ENCODE measurements around the gene FAN1.

The FAN1 gene

DNA sequence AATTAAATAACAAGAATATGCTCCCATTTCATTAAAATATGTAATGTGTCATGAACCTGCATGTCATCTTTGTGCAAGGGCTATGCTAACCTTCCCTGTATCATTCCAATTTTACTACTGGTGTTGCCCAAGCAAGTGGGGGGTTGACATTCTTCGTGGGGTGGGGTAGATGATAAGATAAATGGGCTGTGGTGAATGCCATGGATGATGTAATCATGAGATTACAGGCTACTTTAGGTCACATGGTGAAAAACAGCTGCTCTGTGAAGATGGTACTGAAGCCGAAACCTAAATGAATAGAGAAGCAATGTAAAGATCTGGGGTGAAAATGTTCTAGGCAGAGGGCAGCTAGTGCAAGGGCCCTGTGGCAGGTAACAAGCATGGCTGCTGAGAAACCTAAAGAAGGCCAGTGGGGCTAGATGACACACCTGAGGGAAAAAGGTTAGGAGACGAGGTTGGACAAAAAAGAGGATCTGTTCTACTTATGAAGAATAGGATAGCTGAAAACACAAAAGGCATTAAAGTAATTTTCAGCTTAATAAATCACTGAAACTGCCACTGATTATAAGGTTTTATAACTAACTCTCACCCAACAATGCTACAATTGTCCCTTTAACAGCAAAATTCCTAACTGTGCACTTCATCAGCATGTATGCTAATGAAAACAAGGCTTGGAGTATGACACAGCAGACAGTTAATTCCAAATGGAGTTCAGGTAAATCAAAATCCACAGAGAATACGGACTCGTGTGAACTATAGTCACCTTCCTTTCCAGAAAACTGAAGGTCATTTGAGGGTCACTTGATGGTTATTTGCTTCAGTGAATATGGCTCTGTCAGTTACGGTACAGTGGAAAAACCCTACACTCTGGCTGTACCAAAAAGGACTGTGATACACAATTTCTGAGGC is 52.8 kb downstream of the FAN1 start:
- no peak for DNase-seq (ENCODE audit: low read depth in 2 of 2)

DNA sequence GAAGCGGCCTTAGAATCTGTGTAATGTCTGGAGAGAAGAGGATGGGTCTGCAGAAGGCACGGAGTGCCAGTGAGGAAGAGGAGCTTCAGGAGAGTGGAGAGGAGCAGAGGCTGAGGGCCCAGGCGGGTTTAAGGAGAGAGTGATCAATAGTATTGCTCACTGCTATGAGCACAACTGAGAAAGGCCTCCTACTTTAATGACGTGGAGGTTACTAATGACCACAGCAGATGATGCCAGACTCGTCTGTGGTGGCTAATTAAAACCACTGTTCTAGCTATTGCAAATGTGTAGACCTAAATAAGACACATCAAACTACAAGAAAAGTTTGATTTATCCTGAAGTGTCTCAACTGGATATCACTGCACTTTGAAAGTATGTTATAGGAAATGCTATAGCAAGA is 54.5 kb downstream of the FAN1 start:
- no peak for DNase-seq (ENCODE audit: low read depth in 2 of 2)

DNA sequence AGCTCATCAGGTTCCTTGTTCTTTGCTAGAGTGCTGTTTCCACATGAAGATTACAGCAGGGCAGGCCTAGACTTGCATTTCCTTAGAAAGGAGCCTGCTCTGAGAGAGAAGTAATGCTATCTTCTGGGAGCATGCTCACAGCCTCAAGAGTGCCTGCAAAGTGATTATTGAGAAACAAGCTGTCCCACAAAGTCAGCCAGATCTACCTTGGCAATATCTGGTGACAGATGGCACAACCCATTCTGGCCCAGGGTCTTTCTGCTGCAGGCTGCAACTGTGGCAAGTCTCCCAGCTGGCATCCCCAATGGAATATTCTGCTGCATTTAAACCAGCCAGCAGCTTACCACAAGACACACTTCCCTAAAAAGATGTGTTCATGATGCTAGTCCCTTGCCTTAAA is 58.4 kb downstream of the FAN1 start:
- DNase-seq (ENCODE audit: low read depth in 2 of 2): no peak

DNA sequence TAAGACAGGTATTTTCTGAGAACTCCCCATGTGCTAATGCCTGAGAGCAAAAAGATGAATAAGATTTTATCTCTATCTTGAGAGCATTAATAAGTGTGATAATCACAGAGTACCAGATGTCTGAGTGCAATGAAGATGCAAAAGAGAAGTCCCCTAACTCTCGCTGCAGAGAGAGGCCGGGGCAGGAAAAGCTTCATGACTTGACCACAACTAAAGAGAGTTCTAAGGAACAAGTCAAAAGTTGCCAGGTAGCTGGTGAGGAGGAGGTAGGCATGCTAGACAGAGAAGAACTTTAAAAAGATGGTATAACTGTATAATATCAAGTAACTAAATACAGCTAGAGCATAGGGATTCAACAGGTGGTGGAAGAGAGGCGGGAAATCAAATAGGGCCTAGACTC is 58.9 kb downstream of the FAN1 start:
- no peak for DNase-seq (ENCODE audit: low read depth in 2 of 2)

DNA sequence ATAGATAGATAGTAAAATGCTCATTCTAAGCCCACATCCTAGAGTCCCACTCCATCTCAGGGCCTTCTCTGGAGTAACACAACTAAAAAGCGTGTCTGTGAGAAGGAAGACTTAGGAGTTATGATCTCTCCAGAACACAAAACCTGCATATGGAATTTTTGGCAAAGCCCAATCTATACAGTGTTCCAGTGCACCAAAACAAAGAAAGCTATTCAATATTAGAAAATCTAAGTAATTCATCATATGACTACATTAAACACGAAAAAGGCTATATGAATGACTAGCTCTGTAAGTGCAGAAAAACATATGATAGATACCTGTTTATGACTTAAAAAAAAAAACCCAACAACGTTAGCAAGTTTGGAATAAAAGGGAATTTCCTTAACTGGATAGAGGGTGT is 60.0 kb downstream of the FAN1 start:
- no peak for DNase-seq (ENCODE audit: low read depth in 2 of 2)

DNA sequence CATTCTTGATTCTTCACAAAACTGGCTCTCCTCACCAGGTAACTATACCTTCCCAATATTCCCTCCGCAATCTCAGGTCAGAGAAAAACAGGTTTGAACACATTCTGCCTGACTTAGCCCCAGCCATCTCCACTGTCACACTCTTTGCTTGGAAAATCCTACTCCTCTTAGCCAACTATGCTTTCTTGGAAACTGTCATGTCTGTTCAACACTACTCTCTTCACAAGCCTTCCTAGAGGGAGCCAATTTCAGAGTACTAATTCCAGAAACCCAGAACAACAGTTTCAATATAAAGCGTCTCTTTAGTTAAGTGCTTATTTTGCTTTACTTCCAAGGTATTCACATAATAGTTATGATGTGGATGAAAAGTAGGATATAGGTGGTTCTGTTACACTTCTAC is 66.0 kb downstream of the FAN1 start:
- DNase-seq (ENCODE audit: low read depth in 2 of 2): no peak

DNA sequence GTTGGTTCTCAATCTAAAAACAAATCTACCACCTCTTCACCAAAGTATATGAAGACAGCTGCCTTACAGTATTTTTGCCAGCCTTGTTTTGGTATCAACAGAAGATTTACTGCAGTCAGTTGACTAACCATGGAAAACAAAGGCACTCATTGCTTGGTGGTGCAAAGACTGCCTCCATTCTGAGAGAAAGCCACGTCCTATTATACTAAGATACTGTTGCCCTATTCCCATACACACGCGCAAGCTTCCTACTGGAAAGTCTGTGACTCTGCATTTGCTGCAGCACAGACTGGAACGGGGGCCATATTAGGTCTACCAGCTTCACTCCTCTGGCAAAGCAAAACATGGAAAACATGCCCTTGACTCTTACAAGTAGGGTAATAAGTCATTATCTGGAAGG is 69.7 kb downstream of the FAN1 start:
- no peak for DNase-seq (ENCODE audit: low read depth in 2 of 2)

DNA sequence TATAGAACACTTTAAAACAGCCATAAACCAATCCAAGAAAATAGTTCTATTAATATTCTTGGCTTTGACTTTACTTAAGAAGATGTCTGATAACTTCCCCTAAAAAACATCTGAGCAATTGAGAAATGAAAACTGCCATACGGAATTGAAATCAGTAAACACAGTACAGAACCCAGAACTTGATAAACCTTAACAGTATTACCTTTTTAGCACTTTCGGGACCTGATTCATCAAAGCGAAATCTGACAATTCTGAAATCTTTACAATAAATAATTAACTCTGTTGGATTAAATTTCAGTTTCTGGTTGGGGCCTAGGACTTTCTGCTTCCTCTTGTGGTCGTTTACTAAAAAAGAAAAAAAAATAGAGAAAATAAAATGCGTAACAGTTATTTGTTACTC is 70.4 kb downstream of the FAN1 start:
- no peak for DNase-seq (ENCODE audit: low read depth in 2 of 2)

DNA sequence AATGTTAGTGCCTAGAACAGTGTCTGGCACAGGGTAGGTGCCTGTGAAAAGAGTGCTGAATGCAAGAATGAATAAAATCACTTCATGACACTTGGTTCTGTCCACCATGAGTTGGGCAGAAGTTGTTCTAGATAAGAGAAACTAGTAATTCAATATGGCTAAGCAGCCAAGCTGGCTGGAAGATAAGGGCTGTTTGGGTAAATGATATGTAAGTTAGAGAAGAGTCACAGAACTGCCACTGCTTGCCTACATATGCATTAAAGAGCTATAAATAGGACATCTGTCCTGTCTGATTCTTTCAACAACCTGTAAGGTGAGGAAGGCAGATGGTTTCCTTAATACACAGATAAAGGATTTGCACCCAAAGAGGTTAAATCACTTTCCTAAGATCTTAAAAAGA is 74.6 kb downstream of the FAN1 start:
- DNase-seq (ENCODE audit: low read depth in 2 of 2): no peak

DNA sequence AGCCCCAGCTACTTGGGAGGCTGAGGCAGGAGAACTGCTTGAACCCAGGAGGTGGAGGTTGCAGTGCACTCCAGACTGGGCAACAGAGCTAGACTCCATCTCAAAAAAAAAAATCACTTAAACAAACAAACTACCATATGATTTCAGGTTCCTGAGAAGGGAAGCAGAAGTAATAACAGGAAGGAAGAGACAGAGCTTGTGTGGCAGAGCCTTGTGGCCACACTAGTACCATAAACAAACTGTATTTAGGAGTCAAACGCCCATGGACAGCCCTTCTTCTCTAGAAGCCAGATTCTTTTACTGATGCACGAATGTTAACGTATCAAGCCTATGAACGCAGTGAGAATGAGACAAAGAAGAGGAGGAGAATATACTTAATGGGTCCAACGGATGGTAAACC is 75.7 kb downstream of the FAN1 start:
- DNase-seq (ENCODE audit: low read depth in 2 of 2): no peak

DNA sequence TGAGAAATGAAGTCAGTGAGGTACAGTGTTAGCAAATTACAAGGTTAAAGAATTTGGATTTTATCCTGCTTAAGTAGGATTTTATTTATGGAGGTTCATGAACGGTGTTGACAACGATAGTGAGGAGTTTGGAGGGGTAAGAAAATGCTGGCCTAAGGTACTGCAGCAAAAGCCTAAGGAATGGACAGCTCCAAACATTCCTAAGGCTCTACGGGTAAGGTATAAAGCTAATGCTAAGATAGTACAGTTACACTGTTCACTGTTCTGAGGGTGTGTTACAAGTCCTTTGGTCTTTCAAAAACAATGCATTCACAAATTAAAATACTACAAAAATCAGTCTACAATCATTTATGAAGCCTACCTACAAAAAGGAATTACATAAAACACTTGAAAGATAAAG is 80.4 kb downstream of the FAN1 start:
- DNase-seq (ENCODE audit: low read depth in 2 of 2): no peak

DNA sequence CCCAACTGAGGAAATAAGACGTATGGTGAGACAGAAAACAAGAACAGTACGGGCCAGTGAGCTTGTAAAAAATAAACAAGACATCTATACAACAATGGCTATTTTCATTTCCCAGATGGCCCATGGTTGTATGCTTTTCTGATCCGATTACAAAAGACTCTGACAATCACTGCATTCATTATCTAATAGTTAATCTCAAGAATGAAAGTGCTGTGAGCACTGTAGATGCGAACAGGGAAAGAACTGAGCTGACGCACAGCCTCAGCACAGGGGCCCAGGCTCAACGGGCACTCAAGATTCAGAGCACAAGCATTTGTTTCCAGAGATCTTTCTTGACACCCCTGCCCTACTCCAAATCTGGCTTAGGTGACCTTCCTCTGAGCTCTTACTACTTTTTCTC is 80.8 kb downstream of the FAN1 start:
- DNase-seq (ENCODE audit: low read depth in 2 of 2): no peak

DNA sequence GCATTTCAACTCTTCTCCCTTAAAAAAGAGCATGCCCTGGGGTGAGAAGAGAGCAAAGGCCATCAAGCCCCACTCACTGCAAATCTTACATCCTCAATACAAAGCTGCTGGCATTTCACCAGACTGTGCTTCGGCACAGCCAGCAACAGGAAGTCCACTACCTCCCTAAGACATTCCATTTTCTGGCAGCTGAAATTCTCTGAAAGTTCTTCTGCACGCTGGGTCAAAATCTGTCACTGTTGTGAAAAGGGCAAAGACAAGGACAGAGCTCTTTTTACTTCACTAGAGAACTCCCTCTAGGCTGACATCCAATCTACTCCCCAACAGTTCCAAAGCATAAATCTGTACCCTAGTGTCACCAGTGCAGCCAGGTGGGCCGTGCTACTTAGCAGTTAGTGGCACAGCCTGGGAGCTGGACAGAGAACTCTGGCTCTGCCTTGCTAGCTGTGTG is 81.4 kb downstream of the FAN1 start:
- no peak for DNase-seq (ENCODE audit: low read depth in 2 of 2)

DNA sequence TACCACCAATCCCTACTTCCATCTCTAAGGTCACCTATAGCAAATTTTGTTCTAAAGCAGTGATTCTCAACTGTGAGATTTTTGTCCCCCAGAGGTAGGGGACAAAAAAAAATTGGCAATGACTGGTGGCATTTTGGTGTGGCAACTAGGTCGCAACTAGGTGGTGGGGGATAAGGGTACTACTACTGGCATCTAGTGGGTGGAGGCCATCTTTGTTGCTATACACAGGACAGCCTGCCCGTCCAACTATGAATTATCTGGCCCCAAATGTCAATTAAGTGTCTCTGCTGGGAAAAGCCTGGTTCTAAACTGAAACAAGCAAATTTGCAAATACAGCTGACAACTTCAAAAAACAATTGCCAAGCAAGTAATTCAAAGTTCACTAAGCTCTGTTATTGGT is 86.3 kb downstream of the FAN1 start:
- DNase-seq (ENCODE audit: low read depth in 2 of 2): no peak

DNA sequence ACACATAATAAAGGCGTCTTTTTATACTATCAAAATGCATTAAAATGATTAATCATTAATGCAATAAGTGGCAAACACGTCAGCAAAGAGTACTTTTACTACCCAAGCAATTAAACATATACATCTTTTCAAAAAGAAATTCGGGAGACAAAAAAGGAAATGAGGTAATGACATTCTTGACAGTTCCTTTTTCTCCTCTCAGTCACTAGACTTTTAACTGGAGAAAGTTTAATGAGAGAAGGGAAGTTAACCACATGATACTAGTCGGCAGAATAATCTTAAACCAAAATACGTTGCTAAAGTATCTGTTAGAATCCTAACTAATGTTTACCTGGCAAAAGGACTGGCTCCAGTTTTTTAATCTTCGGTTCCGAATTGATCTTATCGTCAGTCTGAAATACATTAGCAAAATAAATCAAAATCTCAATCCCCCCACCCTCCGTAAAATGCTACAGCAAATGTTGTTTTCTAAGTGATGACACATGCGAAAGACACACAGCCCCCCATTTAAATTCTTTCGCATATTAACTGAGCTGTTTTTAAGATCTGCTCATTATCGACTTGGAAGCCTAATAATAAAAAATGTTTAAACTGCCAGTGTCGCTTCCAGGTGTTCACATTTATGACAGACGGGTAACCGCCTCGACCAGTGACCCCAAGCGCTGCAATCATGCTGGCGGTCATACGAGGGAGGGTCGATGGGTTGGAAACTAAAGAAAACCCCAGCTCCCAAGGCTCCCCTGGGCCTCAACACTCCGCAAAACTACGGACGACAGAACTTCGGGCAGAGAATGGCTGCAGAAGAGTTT is 86.9 kb downstream of the FAN1 start:
- DNase-seq (ENCODE audit: low read depth in 2 of 2): no peak

DNA sequence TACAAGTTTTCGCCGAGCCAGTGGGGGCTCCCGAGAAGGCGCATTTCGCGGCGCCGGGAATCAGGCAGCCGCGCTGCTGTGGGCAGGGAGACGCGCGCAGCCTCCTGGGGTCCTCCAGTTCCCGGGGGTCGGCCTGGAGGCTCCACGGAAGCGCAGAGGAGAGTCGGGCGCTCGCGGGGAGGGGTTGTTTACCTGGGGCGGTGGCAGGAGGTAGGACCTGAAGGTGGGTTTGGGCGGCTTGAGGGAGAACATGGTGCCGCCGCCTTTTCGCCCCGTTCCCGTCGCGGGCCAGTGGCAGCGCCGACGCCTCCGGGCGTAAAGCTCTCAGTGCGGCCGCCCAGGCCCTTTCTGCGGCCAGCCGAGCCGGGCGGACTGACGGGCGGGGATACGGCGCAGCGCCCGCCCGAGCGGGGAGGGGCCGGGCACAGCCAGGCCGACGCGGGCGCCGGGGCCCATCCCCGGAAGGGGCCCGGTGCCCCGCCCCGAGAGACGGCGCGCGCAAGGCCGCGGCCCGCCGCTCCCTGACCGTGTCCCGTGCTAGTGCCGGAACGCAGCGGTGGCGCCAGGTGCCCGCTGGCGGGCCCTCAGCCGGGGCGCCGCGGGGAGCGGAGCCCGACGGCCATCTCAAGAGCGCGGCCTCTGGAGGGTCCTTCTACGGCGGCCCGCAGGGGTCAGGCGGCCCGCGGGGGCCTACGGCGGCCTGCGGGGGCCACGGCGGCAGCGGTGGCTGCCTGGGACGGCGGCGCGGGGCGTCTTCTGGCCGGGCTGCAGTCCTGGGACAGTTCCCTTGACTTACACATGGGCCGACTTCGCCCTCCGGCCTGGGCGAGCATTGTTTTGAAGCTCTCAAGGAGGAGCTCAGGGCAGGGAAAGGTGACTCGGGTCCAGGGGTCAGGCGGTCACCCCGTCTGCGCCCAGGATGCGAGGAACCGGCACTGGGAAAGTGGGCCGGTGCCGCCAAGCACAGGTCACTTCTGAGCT is 87.8 kb downstream of the FAN1 start, which contains the start of gene MTMR10:
MTMR10 (minus strand) TSS at position 374 of the 981 bp plus-strand sequence; CDS start at position 252, 122 bp downstream.
- DNase-seq (ENCODE audit: low read depth in 2 of 2): peak; percentile 57 to 69

DNA sequence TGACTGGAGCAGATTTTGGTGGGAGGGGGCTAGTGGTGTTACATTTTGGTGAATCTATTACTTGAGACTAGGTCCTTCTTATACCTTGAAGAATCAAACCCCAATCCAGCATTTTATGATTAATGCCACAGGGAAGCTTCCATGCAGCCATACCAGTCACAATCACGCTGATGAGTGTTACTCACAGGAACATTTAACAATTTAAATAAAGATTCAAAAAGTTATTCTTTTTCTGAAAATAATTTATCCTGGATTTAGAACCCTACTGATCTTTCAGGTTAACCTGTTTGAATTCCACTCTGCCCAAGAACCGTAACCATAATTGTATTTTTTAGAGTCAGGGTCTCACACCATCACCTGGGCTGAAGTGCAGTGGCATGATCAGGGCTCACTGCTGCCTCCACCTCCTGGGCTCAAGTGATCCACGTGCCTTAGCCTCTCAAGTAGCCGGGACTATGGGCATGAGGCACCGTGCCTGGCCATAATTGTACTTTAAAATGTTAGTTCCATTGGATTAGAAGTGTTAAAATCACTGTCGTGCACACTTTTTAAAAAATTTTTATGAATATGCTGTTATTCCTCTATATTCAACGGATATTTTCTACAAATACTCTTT is 88.6 kb downstream of the FAN1 start:
- no peak for DNase-seq (ENCODE audit: low read depth in 2 of 2)

Data from stimulated activated CD8-positive, alpha-beta memory T cell treated with anti-CD3 and anti-CD28 coated beads, Interleukin-2, amount 100 ng/mL, for 48 hours (primary cell).